SK-N-SH (cell line): ENCODE measurements around the gene TMEM131.
"Not testable (repeated sequence)": the region's sequence is repeated elsewhere in the genome, so short reads cannot be mapped to it uniquely, and the experiment has no call there.

Source experiments
- CTCF ChIP-seq: fragments of 200-600 bp; sonication (generic); IDR thresholded peaks from 2 replicates; pipeline ENCODE4 v1.6.1; 2017; ENCODE audit warnings: antibody characterized with exemption, mild to moderate bottlenecking, moderate library complexity
- EZH2phosphoT487 ChIP-seq: fragments of 200-600 bp; sonication (generic); IDR thresholded peaks from 2 replicates; pipeline ENCODE4 v1.6.1; 2017; ENCODE audit warnings: low read depth, mixed run types, mild to moderate bottlenecking, antibody characterized with exemption, moderate library complexity, borderline replicate concordance
- FOSL2 ChIP-seq: IDR thresholded peaks from 2 replicates; pipeline ENCODE4 v1.4.0; 2012; ENCODE audit warnings: low read depth, mild to moderate bottlenecking, moderate library complexity, borderline replicate concordance
- MXI1 ChIP-seq: IDR thresholded peaks from 2 replicates; pipeline ENCODE4 v1.6.1; 2012; ENCODE audit warnings: mild to moderate bottlenecking, low read depth, low read length, improper control_type of control experiment
- POLR2AphosphoS5 ChIP-seq: IDR thresholded peaks from 2 replicates; pipeline ENCODE4 v1.6.1; 2012; ENCODE audit warnings: low read depth, low read length
- RAD21 ChIP-seq: IDR thresholded peaks from 2 replicates; pipeline ENCODE4 v1.6.1; 2012; ENCODE audit warnings: mild to moderate bottlenecking, low read length
- RFX5 ChIP-seq: IDR thresholded peaks from 2 replicates; pipeline ENCODE4 v1.6.1; 2012; ENCODE audit warnings: mild to moderate bottlenecking, improper control_type of control experiment, low read length
- SIN3A ChIP-seq: IDR thresholded peaks from 2 replicates; pipeline ENCODE4 v1.6.1; 2012; ENCODE audit warnings: low read depth, mild to moderate bottlenecking, low read length, moderate library complexity, borderline replicate concordance
- TAF1 ChIP-seq: IDR thresholded peaks from 2 replicates; pipeline ENCODE4 v1.6.1; 2012; ENCODE audit warnings: low read depth, mild to moderate bottlenecking, low read length, moderate library complexity, borderline replicate concordance
- TCF12 ChIP-seq: IDR thresholded peaks from 2 replicates; pipeline ENCODE4 v1.4.0; 2012
- USF2 ChIP-seq: fragments of 150-350 bp; IDR thresholded peaks from 2 replicates; pipeline ENCODE4 v1.6.1; 2017; ENCODE audit warnings: antibody characterized with exemption, low read length, low read depth, borderline replicate concordance
- ZBTB33 ChIP-seq: IDR thresholded peaks from 2 replicates; pipeline ENCODE4 v1.4.0; 2012; ENCODE audit warnings: low read depth, borderline replicate concordance

GRCh38 chr2:98022067-98022466 lies 26.3 kb upstream of the TMEM131 start:
- TF ChIP-seq CTCF, ZBTB33, TAF1, EZH2phosphoT487, POLR2AphosphoS5, SIN3A, FOSL2, MXI1, RFX5, USF2, TCF12, RAD21: not testable (repeated sequence)
